Tibial nerve (tissue), 3 donors: ENCODE results near the gene GNGT2.

Experiments used
- CTCF ChIP-seq, 5 experiments: fragments of 200-600 bp in 3 of 5; fragments of 450-650 bp in 2 of 5; sonication (generic) in 3 of 5; IDR thresholded peaks; one replicate each; pipeline ENCODE4 v1.5.1; 2016 to 2019; ENCODE audit warnings: antibody characterized with exemption in 5 of 5, mild to moderate bottlenecking in 3 of 5, moderate library complexity in 2 of 5
- POLR2A ChIP-seq, 2 donors: fragments of 450-650 bp; IDR thresholded peaks; one replicate each; pipeline ENCODE4 v1.6.1; 2017; ENCODE audit warnings: antibody characterized with exemption in 2 of 2, mild to moderate bottlenecking in 2 of 2, moderate library complexity in 2 of 2

- TF ChIP-seq CTCF (IDR thresholded peaks at IDR 0.05) (no peak), POLR2A (IDR thresholded peaks at IDR 0.05) (no peak)
Measured at GRCh38 chr17:49258394-49258793, 48.0 kb upstream of the GNGT2 start.
